GM12873 (cell line): ENCODE measurements around the gene LRRC10.

ENCODE experiments used
- CTCF ChIP-seq: IDR thresholded peaks from 2 replicates; pipeline ENCODE4 v1.5.1; 2012; ENCODE audit warnings: low read depth, mild to moderate bottlenecking, moderate library complexity, low read length, control low read depth; ENCODE audit not compliant: insufficient read depth; ENCODE audit errors: missing control alignments

LRRC10 gene

GRCh38 chr12:69639400-69640016, 28.8 kb upstream of the LRRC10 start:
- TF ChIP-seq CTCF = peak; percentile 96

- peak; percentile 46 for TF ChIP-seq CTCF
Measured at GRCh38 chr12:69633061-69633460, 22.4 kb upstream of the LRRC10 start.

GRCh38 chr12:69630191-69630590, 19.5 kb upstream of the LRRC10 start:
- peak; percentile 37 for TF ChIP-seq CTCF

- no peak for TF ChIP-seq CTCF
Measured at GRCh38 chr12:69627501-69627900, 16.8 kb upstream of the LRRC10 start.

GRCh38 chr12:69623970-69624369, 13.3 kb upstream of the LRRC10 start:
- no peak for TF ChIP-seq CTCF

- TF ChIP-seq CTCF = no peak
Measured at GRCh38 chr12:69621551-69621950, 10.8 kb upstream of the LRRC10 start.

- TF ChIP-seq CTCF = no peak
Measured at GRCh38 chr12:69620921-69621320, 10.2 kb upstream of the LRRC10 start.
